HG02571 (cell line): Measurements from ENCODE around the gene SLC2A11.

ENCODE experiments used
- ATAC-seq: cut with Tn5 transposase; IDR thresholded peaks from one replicate; pipeline ENCODE4 v1.9.1; 2021; ENCODE audit warnings: mild to moderate bottlenecking, moderate library complexity; ENCODE audit not compliant: unreplicated experiment

The SLC2A11 gene, protein sequence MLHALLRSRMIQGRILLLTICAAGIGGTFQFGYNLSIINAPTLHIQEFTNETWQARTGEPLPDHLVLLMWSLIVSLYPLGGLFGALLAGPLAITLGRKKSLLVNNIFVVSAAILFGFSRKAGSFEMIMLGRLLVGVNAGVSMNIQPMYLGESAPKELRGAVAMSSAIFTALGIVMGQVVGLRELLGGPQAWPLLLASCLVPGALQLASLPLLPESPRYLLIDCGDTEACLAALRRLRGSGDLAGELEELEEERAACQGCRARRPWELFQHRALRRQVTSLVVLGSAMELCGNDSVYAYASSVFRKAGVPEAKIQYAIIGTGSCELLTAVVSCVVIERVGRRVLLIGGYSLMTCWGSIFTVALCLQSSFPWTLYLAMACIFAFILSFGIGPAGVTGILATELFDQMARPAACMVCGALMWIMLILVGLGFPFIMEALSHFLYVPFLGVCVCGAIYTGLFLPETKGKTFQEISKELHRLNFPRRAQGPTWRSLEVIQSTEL

DNA sequence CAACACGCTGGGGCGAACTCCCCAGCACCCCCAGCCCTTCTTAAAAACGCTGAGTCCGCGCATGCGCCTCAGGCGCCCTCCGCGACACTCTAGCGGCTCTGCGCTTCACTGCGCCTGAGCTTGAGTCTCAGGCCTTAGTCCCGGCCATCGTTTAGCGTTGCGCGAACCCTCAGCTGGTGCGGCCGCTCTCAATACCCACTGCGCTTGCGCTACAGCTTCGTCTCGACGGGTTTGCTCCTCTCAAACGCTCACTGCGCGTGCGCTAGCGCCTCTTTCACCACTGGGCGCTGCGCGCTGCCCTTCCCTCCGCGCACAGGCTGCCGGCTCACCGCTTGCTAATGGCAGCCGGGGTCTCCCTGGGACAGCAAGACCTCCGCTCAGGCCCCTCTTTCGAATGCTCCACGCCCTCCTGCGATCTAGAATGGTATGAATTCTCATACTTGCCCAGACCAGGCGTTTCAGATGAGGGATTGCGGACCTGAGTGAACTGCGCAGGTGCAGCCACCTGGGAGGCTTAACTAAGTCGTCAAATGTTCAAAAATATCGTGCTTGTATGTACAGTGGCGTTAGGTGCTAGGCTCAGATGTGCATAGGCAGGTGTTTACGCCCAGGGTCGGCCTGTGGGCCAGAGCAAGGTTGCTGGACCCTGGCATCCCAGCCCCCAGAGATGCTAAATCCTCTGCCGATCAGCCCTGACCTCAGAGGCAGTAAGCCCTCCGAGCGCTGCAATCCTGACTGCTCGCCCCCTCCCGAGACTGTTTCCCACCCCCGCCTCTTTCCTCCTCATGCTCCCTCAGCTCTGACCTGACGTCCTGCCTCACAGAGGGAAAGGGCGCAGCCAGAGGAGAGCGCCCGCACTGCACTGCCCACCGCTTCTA is at the start of gene SLC2A11:
TSS of gene SLC2A11 (plus strand) at position 270 of the 878 bp plus-strand sequence. CDS start at position 395, 125 bp downstream.
- ATAC-seq, result peak; percentile 84

DNA sequence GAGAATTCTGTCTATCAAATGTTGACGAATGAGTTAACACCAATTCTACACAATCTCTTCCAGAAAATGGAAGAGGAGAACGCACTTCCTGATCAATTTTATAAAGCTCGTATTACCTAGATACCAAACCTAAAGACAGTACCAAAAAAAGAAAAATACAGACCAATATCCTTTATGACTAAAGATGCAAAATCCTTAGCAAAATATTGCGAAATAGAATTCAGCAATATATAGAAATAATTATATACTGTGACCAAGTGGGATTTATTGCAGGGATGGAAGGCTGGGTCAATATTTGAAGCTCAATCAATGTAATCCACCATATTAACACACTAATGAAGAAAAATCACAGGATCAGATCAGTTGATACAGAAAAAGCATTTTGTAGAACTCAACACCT is 45.3 kb upstream of the SLC2A11 start:
- ATAC-seq, result no peak

- ATAC-seq, result no peak
These were observed 42.0 kb upstream of the SLC2A11 start for GRCh38 chr22:23815541-23816155.

DNA sequence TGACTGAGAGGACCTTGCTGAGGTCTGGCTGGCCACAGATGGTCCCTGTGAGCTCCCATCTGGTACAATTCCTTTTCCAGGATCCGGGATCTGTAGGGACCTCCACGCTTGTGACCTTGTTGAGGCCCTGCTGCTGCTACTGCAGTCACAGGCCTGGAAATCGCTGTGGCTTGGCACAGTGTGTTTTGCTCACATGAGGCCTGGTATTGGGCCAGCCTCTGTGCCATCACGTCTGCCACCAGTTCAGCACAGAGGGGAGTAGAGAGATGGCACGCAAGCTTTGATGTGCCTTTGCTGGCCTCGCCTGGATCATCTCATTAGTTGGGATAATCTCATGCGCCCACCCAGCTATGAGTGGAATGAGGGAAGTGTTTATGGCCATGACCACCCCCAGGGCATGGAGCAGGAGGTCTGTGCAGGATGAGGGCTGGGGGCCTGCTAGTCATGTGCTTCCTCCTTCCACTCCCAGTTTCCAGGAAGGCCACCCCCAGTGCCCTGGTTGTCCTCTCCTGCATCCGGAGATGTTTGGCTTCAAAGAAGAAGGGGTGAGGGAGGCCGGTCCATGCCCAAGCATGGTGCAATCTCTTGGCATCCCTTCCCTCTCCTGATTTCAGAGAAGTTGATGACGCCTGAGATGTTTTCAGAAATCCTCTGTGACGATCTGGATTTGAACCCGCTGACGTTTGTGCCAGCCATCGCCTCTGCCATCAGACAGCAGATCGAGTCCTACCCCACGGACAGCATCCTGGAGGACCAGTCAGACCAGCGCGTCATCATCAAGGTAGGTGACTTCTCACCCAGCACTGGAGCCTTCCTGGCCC is 41.3 kb upstream of the SLC2A11 start:
- ATAC-seq, result no peak

DNA sequence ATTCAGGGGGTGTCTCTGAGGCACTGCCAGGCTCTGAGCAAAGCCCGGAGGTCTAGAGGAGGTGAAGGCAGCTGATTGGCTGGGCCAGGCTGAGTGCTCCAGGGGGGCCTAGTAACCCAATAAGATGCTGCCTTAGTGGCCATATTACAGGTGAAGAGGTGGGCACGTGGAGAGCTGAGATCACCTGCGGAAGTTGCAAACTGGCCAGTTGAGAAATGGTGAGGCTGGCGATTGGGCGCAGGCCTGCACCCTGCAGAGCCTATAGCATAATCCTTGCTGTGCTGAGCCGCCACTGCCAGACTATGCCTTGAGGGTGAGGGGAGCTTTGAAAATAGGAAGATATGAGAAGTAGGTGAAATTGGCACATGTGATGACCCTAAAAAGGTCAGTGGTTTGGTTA is 40.5 kb upstream of the SLC2A11 start:
- ATAC-seq, result no peak

DNA sequence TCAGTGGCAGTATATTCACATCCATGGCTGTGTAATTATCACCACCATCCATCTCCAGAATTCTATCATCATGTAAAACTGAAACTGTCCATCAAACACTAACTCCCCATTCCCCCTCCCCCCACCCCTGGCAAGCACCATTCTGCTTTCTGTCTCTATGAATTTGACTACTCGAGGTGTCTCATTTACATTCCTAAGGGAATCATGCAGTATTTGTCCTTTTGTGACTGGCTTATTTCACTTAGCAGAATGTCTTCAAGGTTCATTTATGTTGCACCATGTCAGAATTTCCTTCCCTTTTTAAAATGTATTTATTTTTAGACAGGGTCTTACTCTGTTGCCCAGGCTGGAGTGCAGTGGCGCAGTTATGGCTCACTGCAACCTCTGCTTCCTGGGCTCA is 39.1 kb upstream of the SLC2A11 start:
- no peak for ATAC-seq

- no peak for ATAC-seq
These were observed 36.9 kb upstream of the SLC2A11 start for GRCh38 chr22:23820748-23821211.

DNA sequence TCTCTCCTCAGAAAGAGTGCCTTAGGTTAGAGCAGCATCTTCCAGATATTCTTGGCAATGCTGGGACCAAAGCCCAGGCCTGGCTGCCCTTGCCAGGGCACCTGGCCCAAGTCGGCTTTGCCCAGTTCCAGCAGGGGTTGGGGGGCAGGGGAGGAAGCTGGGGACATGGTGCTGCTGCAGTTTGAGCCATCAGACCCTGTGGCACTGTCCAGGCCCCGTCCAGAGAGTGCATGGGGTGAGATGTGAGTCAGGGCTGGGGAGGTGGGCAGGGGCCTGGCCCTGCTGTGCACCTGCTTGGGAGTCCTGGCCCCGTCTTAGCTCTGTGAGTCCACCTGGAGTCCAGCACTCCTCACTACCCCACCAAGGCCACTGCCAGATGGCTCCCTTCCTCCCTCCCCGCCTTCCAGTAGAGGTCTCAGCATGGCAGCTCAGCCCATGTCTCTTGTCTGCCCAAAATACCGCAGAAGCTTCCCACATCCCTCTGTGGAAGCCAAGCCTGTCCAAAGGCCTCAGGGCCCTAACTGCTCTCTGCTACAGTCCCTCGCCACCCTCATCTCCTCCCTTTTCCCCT is 35.5 kb upstream of the SLC2A11 start:
- no peak for ATAC-seq

DNA sequence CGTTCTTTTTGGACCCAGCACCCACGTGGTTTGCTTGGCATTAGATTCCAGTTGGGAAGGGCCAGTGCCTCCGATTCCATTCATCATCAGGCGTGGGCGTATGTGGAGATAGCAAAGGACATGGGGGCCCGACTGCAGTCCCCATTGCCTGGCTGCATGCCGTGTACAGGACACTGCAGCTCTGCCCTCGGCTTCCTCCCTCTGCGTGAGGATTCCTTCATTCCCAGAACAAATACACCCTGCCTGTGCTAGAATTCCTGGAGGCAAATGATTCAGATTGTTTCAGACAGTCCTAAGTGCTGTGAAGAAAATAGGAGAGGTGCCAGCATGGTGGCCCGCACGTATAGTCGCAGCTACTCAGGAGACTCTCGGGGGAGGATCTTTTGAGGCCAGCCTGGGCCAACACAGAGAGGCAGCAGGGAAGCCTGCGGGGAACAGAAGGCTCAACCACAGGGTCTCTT is 34.3 kb upstream of the SLC2A11 start:
- no peak for ATAC-seq

GRCh38 chr22:23824476-23825245 is 33.0 kb upstream of the SLC2A11 start:
- ATAC-seq, result no peak

- ATAC-seq, result no peak
These were observed 32.3 kb upstream of the SLC2A11 start for GRCh38 chr22:23825246-23825905.

DNA sequence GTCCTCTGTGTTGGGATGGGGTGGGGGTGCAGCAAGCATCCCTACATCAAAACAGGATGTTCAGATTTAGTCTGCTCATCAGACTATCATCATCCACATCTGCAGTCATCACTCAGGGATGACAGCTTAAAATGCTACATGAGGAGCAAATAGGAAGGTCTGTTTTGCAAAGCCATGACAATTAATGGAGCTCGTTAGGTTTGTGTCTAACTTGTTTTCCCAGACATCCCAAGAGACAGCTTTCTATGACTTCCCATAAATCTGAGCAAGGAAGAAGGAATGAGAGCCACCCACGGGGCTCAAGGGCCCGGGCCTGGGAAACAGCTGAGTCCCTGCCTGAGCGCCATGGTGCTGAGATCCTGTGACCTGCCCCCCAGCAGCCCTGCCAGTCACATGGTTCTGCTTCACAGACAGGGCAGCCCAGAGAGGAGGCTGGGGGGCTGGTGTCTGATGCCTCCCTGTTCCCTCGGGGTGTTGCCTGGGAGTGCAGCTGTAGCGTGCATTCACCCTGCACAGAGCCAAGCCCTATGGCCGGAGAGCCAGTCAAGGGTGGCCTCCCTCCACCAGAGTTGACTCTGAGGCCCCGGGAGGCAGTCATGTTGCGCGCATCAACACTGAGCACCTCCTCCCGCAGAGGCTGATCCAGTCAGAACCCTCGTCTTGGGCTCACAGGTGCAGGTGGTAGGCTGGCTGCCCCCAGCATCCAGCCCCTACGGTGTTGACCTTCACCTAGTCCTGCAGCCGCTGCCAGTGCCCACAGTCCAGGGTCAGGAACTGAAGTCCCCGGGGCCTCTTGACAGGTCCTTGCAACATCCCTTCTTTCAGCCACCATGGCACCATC is 30.9 kb upstream of the SLC2A11 start:
- no peak for ATAC-seq

DNA sequence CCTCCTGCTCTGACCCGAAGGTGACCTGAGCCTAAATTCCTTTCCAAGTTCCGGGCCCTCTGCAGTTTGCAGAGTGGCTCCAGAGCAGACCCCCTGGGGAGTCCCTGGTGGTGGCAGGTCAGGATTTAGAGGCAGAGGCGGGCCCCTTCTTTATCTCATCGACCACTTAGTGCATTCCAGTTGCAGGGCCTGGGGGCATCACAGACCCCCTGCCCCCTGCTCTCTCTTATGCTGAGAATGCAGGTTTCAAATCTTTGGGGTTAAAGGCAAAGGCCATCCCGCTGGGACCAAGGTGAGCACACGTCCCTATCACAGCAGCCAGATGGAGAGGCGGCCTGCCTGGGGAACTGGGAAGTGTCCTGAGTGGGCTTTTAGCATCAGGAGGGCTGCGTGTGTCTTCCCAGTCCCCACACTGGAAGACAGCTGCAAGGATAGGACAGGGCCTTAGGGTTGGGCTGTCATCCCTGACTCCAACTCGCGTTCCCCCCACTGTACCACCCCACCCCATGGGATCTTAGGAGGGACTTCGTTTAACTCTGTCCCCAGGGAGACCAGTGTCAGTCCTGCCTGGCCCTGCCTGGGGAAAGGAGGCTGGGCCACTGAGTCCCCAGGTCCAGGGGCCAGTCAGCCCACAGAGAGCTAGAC is 30.2 kb upstream of the SLC2A11 start:
- no peak for ATAC-seq

DNA sequence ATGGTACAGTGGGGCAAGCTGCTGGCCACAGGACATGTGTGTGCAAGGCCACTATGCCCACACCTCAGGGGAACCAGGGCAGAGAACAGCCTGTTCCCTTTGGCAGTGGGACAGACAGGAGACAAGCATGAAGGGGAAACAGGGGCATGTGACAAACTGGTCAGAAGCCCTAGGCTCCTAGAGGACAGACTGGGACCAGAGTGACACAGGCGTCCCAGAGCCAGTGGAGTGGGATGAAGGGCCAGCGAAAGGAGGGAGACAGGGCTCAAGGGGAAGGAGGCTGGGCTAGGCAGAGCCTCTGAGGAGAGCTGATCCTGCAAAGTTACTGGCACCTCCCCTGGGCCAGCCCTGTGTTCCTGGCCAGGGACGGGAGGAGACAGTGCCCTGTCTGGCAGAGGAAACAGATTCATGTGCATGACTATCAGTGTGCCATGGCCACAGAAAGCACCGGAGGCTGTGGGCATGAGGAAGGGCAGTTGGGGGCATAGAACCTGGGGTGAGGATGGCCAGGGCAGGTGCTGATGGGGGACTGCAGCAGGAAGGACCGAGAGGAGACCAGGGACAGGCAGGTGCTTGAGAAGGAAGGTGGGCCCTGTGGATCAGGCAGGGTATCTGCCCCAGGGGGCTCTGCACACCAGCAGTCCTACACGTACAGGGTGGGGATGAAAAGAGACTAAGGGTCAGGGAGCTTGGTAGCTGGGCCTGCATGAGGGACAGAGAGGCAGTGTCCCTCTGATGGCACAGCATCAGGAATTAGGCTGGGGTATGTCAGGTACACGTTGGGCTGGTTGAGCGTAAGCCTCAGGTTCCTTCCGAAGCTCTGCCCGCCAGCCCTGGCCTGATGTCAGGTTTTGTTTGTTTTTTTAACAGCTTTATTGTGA is 28.6 kb upstream of the SLC2A11 start:
- no peak for ATAC-seq

- ATAC-seq, result no peak
These were observed 27.8 kb upstream of the SLC2A11 start for GRCh38 chr22:23829845-23830372.

GRCh38 chr22:23831261-23831660 is 26.4 kb upstream of the SLC2A11 start:
- no peak for ATAC-seq
